EH (cell line): Measurements from ENCODE around the gene NKX6-1.
A peak's percentile ranks its signal among the peaks of the same experiment; 100 is the strongest.

Experiments
- DNase-seq: peaks from one replicate; pipeline ENCODE4 v3.0.0-alpha.2; 2015; ENCODE audit warnings: low read depth

The NKX6-1 gene

DNA sequence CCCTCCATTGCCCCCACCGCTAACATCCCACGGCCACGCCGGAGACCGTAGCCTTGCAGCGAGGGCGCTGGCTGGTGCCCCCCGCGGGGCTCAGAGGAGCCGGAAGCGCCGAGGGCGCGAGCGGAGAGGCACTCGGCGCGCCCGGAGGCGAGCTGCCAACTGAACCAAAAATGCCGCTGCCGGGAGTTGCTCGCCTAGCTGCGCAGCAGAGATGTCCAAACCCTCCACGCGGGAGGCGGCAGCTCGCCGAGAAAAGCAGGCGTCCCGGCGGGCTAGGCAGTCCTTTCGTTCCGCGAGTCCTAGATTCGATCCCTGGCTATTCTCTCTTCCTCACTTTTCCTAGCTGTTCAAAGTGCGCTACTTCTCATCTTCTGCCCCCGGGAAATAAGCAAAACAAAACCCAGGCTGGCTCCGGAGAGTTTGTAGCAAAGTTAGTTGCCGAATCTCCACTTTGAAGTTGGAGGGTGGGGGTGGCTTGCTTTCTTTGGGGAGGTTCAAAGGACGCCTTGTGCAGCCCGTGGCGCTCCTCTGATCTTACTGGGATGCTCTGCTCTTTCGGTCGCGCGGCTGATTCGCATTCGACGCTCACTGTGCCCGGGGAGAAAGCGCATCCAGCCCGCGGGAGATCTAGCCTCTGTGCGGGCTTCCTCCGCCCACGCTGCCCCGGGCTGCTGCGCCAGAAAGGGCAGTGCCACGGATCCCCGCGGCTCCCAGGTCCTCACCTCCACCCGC lies 723 bp downstream of the NKX6-1 start:
- peak; percentile 47 for DNase-seq

DNA sequence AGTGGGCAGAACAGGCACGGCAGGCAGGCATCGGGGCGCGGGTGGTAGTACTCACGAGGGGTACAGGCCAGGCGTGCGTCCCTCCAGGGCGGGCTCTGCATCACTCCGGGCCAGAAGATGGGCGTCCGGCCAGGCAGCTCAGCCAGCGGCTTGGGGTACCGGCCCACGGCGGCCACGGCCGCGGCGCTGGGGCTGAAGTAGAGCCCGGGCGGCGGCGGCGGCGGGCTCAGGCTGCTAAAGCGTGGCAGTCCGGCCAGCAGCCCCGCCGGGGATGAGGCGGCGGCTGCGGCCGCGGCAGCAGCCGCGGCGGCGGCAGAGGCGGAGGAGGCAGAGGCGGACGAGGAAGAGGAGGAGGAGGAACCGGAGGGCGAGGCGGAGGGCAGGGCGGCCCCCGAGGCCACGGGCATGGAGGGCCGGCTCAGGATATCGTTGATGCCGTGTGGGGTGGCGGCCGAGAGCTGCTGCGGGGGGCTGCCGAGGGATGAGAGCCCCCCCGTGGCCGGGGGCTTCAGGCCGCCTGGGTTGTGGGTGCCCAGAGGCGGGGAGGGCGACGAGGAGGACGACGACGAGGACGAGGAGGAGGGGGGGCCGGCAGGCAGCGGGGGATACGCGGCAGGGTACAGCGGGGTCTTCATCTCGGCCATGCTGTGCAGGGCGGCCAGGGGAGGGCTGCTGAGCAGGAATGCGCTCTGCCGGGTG lies 1.4 kb downstream of the NKX6-1 start:
- peak; percentile 7 for DNase-seq

DNA sequence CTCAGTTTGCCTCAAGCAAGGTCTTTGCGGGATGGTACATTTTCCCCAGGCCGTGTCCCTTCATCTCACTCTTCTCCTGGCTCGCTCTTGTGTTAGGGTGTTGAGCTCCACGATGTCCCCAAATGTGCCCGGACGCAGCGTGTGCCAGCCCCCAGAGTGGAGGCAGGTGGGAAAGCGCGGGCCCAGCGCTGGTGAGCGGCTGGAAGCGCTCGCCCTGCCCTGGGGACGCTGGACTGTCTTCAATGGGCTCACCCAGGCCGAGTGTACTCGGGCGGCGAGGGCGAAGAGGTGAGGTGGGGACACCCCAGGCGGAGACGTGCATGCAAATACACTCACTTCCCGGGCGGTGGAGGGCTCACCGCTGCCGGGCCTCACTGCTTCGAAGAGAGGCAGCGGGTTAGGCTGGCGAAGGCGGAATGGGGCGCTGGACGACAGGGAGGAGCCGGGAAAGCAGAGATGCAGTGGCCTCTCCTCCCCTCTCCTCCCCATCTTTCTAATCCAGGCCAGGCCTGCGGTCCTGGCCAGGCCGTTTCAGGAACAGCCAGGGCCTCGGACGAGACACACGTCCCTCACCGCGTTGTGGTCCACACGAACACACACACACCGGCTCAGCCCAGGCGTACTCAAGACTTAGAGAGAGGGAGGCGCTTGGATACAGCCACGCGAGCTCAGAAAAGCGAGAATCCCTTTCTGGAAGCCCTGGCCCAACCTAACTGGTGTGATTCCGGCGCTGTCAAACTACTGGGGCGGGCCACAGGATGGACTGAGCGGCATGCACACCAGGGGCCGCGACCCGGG lies 2.2 kb downstream of the NKX6-1 start:
- DNase-seq = peak; percentile 1

DNA sequence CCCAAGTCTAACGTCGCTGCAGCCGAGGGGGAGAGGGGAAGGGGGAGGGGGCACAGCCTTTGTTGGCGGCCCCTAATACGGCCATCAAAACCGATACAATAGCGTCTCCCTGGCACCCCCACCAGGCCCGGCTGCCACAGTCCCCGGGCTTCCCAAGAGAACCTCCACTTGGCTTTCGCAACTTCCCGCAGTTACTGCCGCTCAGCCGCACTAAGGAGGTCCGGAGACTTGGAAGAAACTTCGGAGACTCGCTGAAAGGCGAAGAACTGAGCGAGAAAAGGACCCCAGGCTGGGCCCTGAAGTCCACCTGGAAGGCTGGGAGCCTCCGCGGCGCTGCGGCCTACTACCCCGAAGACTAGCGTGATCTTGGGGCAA lies 2.8 kb downstream of the NKX6-1 start:
- DNase-seq = no peak

DNA sequence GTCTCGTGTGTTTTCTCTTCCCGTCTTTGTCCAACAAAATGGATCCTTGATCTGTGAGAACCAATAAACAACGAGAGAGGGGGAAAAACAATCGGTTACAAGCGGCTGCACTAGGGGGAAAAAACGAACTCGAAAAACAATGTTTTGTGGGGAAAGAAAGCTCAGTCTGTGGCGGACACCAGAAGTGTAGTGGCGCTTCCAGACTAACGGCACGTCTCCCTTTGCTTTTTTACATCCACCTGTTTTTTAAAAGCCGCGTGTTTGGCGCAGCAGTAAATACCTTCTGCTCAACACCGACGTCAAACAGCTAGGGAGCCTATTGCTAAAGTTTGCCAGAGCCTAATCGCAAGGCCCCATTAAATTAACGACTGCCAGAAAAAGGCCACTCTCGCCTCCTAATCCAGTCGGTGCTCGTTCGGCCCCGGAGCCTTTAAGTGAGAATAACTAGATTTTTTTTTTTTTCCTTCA lies 3.3 kb downstream of the NKX6-1 start:
- no peak for DNase-seq

DNA sequence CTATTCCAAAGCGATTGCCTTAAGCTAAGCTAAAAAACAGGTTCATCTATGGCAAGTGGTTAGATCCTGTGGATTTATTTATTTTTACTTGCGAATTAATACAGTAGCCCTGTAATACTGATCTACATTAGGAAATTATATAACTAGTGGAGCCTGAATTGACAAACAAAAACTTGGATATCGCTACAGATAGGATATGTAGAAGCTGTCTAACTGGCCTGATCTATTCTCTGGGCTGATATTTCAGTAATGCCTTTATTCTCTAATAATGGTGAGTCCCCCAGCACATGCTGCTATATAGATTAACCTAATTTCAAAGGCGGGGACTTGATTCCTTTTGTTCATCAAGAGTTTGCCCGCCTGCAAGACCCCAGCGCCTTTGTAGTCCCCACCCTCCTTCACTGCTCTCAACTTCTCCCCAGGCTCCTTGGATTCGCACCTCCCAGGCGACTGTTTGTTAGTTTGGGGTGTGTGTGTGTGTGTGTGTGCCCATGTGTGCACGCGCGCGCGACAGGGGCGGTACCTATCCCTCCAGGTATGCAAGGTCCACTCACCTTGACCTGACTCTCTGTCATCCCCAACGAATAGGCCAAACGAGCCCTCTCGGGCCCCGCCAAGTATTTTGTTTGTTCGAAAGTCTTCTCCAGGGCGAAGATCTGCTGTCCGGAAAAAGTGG lies 3.8 kb downstream of the NKX6-1 start:
- DNase-seq = no peak

DNA sequence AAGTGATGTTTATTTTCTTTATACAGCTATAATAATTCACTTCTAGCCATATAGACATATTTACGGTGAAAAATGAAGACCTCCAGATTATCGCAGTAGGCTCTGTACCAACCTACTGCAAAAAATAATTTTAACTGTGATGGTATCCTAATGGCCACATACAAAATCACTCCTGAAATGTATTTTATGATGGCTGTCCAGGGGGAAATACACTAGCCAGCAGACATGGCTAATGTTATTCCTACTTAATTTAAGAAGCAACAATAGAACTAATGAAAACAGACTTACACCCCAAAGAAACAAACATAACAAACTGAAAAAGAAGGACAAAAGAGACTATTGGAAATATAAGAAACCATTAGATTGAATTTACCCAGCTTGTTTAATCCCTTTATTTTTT lies 4.6 kb downstream of the NKX6-1 start:
- DNase-seq = no peak

DNA sequence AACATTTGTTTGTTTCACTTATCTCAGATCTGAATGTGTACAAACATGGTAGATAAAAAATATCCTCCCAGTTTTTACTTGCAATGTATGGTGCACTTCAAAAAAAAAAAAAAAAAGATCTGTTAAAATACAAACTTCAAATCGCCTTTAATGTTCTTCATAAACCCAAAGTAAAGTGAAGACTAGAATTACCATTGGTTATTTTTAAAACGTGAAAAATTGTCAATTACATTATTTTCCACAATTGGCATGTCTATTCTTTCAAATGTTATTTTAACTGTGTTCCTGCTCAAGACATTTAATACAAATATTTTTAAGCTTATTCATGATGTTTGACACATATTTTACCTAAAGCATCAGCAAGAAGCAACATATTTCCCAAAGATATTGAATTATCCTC lies 5.0 kb downstream of the NKX6-1 start:
- no peak for DNase-seq

DNA sequence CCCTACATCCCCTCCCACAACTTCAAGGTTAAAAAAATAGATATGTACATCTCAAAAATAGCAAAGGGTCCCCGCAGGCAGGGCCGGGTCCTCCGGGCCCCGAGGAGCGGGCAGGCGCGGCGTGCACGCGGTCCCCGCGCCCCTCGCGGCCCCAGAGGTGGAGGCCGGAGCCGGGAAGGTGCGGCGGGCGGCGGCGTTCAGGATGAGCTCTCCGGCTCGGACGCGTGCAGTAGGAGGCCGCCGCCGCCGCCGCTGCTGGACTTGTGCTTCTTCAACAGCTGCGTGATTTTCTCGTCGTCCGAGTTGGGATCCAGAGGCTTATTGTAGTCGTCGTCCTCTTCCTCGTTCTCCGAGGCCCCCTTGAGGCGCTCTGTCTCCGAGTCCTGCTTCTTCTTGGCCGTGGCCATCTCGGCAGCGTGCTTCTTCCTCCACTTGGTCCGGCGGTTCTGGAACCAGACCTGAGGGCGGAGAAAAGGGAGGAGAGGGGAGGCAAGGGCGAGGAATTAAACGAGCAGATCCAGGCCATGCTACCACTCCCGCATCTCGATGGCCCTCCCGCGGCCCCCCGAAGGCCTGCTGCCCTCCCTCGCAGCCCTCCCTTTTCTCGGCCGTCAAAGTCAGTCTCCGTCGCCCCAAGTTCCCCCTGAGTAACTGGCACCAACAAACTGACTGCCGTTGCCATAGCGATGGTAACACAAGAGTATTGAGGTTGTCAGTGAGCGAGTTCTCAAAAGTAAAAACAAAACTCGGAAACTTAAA lies 5.8 kb downstream of the NKX6-1 start:
- DNase-seq = peak; percentile 34

DNA sequence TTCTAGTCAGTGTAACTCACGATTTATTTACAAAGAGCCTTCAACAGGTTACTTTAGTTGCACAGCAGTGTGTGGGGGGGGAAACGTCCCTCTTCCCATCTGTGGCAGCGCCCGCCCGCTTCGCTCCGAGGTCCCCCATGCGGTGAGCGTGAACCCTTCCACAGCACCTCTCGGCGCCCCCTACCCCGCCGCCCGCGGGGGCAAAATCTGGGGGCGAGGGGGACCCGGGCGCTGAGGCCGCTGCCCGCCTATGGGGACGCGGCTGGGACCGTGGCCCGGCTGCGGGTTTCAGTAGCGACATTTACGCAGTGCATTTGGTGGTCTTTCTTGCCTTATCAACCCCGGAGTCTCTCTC lies 6.4 kb downstream of the NKX6-1 start:
- no peak for DNase-seq

DNA sequence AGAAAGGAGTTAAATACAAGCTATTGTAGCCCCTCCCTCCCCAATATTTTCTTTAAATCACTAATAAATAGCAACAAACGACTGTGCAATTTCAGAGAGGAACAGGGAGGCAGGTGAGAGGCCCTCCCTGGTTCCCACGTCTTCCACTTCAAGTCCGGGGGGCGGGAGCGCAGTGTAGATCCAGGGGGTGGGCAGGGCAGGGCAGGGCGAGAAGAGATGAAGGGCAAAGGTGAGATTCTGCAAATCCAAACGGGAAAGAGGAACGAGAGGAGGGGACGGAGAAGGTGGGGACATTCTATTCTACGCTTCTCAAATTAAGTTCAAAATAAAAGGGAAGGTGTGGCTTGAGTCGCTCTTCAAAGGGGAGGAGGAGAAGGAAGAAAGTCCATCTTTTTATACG lies 6.8 kb downstream of the NKX6-1 start:
- DNase-seq = no peak

DNA sequence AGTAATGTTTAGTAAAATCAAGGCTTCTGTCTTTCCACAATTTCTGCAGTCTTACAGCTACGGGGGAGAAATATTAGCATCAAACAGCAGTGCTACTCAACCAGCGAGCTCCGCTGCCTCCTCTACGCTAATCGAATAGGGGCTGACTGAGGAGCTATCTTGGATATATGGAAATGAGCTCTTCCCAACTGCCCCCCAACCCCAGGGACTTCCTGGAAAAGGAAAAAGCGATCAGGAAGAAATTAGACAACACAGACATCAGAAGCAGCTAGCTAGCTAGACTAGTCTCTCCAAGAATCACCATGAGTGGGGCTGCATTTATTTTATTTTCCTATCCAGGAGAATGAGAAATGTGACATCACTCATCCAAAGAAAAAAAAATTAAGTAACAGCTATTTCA lies 7.6 kb downstream of the NKX6-1 start:
- no peak for DNase-seq

DNA sequence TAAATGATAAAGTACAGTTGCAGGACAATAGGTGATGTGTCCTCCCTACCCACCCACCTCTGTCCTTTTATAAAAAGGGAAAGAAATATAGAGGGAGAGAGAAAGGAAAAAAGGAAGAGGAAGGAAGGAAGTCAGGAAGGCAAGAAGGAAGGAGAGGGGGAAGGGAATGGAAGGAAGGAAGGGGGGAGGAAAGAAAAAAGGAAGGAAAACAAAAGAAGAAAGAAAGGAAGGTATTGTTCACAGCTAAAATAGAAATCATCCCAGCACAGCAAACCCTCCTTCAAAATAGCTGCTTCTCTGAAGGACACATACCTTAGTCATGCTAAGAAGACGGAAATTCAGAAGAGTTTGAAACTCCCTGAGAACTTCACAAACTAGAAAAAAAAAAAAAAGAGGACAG lies 8.4 kb downstream of the NKX6-1 start:
- DNase-seq = no peak

DNA sequence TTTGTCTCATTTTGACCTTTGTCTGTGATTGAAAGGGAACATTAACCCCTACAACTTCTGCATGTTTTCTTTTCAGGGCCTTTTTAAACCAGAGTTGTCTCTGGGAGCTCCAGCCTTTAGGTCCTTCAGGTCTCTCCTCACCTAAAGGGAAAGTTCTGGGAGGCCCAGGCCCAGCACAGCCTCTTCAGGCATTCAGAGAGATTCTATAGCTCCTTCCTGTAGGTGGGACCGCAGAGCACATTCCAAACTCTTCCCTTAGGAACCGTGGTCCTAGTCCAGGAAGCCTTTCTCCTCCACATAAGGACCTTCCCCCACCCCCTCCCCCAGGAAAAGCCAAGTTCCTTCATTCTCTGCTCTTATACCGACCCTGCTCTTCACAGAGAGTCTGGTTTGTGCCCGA lies 14.9 kb downstream of the NKX6-1 start:
- no peak for DNase-seq

DNA sequence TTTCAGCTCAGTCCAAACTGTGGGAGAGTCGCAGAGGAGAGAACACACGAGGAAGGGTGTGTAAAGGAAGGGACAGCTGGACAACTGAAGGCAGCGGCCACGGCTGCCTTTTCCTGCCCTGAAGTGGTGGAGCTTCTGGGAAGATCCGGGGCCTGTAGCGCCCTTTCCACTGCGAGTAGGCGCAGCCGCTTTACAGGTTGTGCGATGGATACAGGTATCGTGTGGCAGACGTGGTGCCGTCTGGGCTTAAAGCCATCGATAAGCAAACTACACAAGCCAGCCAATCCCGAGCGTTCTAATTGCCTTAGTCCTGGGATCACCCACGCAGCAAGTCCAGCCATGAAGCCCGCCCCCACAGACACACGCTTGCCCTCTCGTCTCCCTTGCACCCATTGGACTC lies 15.4 kb downstream of the NKX6-1 start:
- DNase-seq = no peak

DNA sequence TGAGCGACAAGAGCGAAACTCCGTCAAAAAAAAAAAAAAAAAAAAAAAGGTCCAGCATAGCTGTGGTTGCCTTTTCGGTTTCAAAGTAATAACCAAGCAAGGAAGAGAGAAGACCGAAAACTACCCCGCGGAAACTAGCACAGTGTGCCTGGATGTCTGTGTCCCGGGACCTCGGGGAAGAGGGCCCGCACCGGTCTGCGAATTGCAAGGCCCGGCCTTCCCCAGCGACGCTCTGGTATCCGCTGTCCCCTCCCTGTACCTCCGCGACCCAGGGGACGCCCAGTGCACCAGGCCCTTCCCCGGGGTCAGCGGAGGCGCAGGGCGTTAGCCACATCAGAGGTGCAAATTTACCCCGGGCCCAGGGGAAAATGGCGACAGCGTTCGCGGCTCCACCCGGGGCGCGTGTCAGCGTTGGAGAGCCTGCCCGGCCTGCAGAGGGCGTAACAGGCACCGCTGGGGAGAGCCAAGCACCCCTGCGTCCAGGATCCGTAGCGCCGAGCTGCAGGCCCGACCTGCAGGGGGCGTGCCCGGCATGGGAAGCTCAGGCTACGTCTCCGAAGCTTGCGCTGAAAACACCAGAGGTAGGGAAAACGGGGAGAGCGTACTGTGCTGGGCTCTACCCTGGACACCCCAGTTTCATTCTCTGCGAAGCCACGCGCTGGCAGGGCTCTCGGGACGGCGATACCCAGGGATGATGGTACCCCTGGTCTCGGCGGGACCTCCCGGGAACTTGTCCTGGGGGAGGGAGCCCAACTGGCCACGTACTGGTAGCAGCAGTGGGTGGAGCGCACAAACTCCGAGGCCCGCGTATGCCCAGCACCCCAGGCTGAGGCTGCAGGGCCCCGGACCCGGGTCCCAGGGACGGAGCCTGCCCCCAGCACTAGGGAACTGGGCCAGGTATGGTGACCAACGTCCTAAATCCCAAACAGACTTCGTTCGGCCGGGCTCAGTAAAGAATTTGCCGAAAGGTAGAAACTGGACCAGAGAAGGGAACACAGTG lies 16.2 kb downstream of the NKX6-1 start:
- DNase-seq = no peak

DNA sequence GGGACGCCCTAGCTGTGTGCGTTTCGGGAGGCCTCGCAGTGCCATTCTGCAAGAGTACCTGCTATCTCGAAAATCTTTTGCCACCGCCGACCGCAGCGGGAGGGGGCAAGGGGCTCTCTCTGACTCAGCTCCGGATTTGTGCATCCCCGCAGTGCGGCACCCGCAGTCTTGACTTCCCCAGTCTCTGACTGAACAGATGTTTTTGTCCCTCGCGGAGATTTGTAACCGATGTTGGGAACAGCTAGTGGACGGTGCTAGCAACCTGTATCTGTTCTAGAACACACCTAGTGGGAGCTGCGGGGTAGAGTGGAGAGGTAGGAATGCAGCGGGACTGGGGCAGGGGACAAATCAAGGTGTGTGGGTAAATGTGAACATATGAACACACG lies 17.2 kb downstream of the NKX6-1 start:
- no peak for DNase-seq

DNA sequence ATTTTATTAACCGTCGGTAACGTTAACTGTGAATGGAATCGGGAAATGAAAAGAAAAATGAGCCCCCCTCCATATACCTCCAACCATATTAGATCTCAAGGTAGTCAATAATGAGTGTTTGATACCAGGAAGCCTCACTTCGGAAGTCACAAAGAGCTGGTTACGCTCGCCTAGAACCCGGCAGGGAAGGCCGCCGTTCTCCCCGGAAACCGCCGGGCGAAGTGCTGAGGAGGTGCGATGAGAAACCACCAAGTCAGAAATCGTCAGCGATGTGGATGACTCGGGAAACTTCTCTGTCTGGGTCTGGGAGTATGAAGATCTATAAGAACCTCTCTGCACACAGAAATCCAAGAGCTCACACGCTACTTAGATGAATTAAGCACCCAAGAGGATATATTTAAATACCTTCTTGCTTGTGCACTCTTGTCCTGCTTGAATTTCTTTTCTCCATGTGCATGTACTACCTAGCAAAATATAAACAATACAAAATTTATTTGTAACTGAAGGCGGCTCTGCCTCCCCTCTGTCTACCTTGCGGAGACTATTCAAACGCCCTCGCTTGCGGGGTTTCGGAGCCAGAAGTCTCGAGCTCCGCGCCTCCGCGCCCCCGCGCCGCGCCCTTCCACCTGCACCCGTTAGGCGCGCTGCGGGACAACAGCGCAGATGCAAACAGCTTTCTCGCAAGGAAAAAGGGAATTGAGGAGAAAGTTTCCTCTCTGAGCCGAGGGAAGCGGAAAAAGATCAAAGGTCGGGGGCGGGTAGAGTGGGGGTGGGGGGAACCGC lies 17.8 kb downstream of the NKX6-1 start:
- no peak for DNase-seq

DNA sequence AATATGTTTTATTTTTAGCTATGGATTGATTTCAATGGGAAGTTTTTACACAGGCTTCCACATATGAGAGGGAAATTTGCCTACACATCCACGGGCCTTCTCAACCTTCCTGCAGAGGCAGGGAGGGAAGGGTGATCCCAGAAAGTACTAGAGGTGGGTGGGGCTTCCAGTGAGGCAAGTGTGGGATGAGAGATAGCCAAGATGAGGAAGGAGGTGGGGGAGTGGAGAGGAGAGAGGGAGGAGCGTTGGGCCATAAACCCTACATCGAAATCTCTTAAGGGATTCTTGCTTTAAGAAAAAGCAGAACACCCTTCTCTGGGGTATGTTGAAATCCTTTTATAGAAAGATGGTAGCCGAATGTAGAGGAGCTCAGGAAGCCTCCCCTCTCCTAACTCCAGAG lies 19.0 kb downstream of the NKX6-1 start:
- no peak for DNase-seq

DNA sequence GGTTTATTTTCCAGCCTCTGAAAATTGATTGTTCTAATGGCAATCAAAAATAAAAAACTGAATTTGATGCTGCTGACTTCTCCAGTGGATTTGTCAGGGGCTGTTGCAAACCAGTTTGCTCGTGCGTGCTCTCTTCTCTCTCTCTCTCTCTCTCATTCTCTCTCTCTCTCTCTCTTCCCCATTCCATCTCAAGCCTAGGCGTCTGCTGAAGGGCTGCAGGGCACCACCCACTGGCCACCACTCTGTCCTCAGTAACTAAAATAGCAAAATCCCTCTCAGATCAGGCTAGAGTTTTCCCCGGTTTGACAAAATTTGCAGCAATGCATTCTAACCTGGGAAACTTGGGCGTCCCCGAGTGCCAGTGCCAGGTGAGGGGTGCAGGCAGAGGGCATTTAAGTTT lies 19.4 kb downstream of the NKX6-1 start:
- DNase-seq = no peak
